Stimulated activated CD4-positive, alpha-beta T cell treated with anti-CD3 and anti-CD28 coated beads, Interleukin-4, amount 100 ng/mL, for 48 hours (primary cell): ENCODE results near the gene TNNT3.
"Not testable (repeated sequence)": the region's sequence is repeated elsewhere in the genome, so short reads cannot be mapped to it uniquely, and the experiment has no call there.

Source experiments
- DNase-seq, 2 donors: peaks; one replicate each; pipeline ENCODE4 v3.0.0-alpha.2; 2020; ENCODE audit warnings: low read depth in 2 of 2

Gene TNNT3

GRCh38 chr11:1934335-1935155, 15.0 kb downstream of the TNNT3 start:
- no peak for DNase-seq

GRCh38 chr11:1935156-1936071, 15.9 kb downstream of the TNNT3 start:
- DNase-seq = no peak

GRCh38 chr11:1936072-1936780, 16.7 kb downstream of the TNNT3 start:
- DNase-seq = no peak

GRCh38 chr11:1936781-1937615, 17.5 kb downstream of the TNNT3 start:
- no peak for DNase-seq

GRCh38 chr11:1937616-1938342, 18.3 kb downstream of the TNNT3 start:
- DNase-seq = no peak

GRCh38 chr11:1938343-1939005, 19.0 kb downstream of the TNNT3 start:
- no peak for DNase-seq

- no peak for DNase-seq
Observed at GRCh38 chr11:1939006-1939625, 19.6 kb downstream of the TNNT3 start.

- not testable (repeated sequence) for DNase-seq
Observed at GRCh38 chr11:1939788-1940187, 20.3 kb downstream of the TNNT3 start.

GRCh38 chr11:1942558-1943260, 23.2 kb downstream of the TNNT3 start:
- no peak for DNase-seq

GRCh38 chr11:1943576-1943975, 24.1 kb downstream of the TNNT3 start:
- DNase-seq = no peak

GRCh38 chr11:1943977-1944376, 24.5 kb downstream of the TNNT3 start:
- DNase-seq = no peak

- DNase-seq = no peak
Observed at GRCh38 chr11:1946812-1947484, 27.4 kb downstream of the TNNT3 start, which contains the start of gene MRPL23. Gene MRPL23 (plus strand): TSS chr11:1947332. CDS start chr11:1947363, 31 bp downstream.

GRCh38 chr11:1947592-1948237, 28.2 kb downstream of the TNNT3 start:
- DNase-seq = no peak

GRCh38 chr11:1948389-1948788, 28.9 kb downstream of the TNNT3 start:
- DNase-seq = no peak

- no peak for DNase-seq
Observed at GRCh38 chr11:1949302-1949701, 29.8 kb downstream of the TNNT3 start.

- DNase-seq = no peak
Observed at GRCh38 chr11:1949922-1950321, 30.4 kb downstream of the TNNT3 start.

GRCh38 chr11:1952806-1953482, 33.4 kb downstream of the TNNT3 start:
- DNase-seq = no peak
